Ovary (tissue), 9 donors: Measurements from ENCODE around the gene ICOSLG. TPM values are rescaled to one million over a fixed set of nuclear protein-coding genes. Genes with fewer than 3 reads are reported as not detected.
"Not testable (repeated sequence)": the region's sequence is repeated elsewhere in the genome, so short reads cannot be mapped to it uniquely, and the experiment has no call there.

ENCODE experiments used
- DNase-seq, 5 donors: peaks; one replicate each; pipeline ENCODE4 v3.0.0-alpha.2; 2019 to 2020
- H3K27ac ChIP-seq, 2 donors: fragments of 200-600 bp; one replicate each; pipeline versions ENCODE4 v1.5.1 to v1.8.0; 2019 to 2022
- H3K27me3 ChIP-seq: fragments of 200-600 bp; one replicate; pipeline ENCODE4 v1.8.0; 2022
- H3K36me3 ChIP-seq: fragments of 200-600 bp; sonication (generic); one replicate; pipeline ENCODE4 v1.5.1; 2019
- H3K4me1 ChIP-seq: one replicate; pipeline ENCODE4 v1.8.1; 2013; ENCODE audit warnings: mild to moderate bottlenecking, moderate library complexity; ENCODE audit not compliant: insufficient read depth
- H3K4me3 ChIP-seq: fragments of 200-600 bp; sonication (generic); one replicate; pipeline ENCODE4 v1.5.1; 2017
- H3K9me3 ChIP-seq, 2 donors: fragments of 200-600 bp in 1 of 2; sonication (generic) in 1 of 2; one replicate each; pipeline versions ENCODE4 v1.5.1 to v1.8.1; 2013 to 2019; ENCODE audit warnings: mild to moderate bottlenecking in 1 of 2, moderate library complexity in 1 of 2
- WGBS, 3 donors: extraction: QIAGEN DNeasy Blood & Tissue Kit in 1 of 3; methylation state at CpG; one replicate each; pipeline versions ENCODE4 v1.1.5 to v1.1.7; 2013 to 2017; 5-methylcytosine and 5-hydroxymethylcytosine counted together
- intact Hi-C, 4 donors: fragments of 100-400 bp; cut with DNase I; formaldehyde crosslinking; loops; one replicate each; pipeline versions ENCODE4 v1.11.0 to v1.15.1; 2022 to 2023
- polyA plus RNA-seq, 2 donors: library from polyadenylated mRNA; stranded (reverse); fragments of 200-250 nt in 1 of 2; fragments of 350-450 nt in 1 of 2; fragmentation: Illumina TruSeq in 1 of 2; extraction: RNeasy Lipid Tissue Mini Kit (QIAGEN cat#74804) in 1 of 2; gene quantifications; one replicate each; pipeline ENCODE4 v1.2.3, GENCODE V29; 2013 to 2014
- total RNA-seq, 7 donors: library from RNA; depleted of rRNA in 2 of 7; stranded (reverse); fragments of >200 nt in 2 of 7; fragmentation: NEBNext Ultra II Directional in 3 of 7; extraction: Animal tissue kit (Norgen Biotek cat#: 25700) in 3 of 7; gene quantifications; one replicate each; pipeline versions ENCODE4 v1.1.0 to v1.2.4, GENCODE V29; 2016 to 2023
- donor health status: DM: no; HTN: no; CAD: no; lungs with moderate emphysema.
- donor health status: DM: no; HTN: no; CAD: no.
- donor health status: Bipolar disorder and iron deficiency.
- donor health status: DM: yes; HTN: yes; CAD: no.
- donor health status: DM: no; HTN: no; CAD: no.
- donor health status: DM: yes; HTN: yes; CAD: no.

ICOSLG gene
- total and polyA plus RNA-seq, 9 donors, result 0.42 to 7.7 (median 0.81) TPM

- WGBS, 3 donors, result no CpG with 5 or more reads among the region's 15 CpGs
- intact Hi-C loops, H3K27me3 ChIP-seq, H3K27ac ChIP-seq, H3K4me3 ChIP-seq, H3K4me1 ChIP-seq, DNase-seq, H3K36me3 ChIP-seq, H3K9me3 ChIP-seq: not testable (repeated sequence)
Observed at GRCh38 chr21:44243980-44244379, 3.2 kb upstream of the ICOSLG start.

GRCh38 chr21:44241281-44241680 is 538 bp upstream of the ICOSLG start:
- intact Hi-C loops, DNase-seq, H3K36me3 ChIP-seq: not testable (repeated sequence)

GRCh38 chr21:44240353-44240752 is 390 bp downstream of the ICOSLG start:
- H3K36me3 ChIP-seq, intact Hi-C loops, H3K9me3 ChIP-seq, H3K4me1 ChIP-seq, DNase-seq, H3K27ac ChIP-seq, H3K4me3 ChIP-seq, H3K27me3 ChIP-seq: not testable (repeated sequence)
- no CpG with 5 or more reads among the region's 46 CpGs for WGBS, 3 donors

More at GRCh38 chr21:44241281-44241680, 538 bp upstream of the ICOSLG start:
- no CpG with 5 or more reads among the region's 27 CpGs for WGBS, 3 donors
- H3K27me3 ChIP-seq, H3K9me3 ChIP-seq, H3K4me3 ChIP-seq, H3K27ac ChIP-seq, H3K4me1 ChIP-seq: not testable (repeated sequence)

- H3K9me3 ChIP-seq, H3K4me3 ChIP-seq, H3K36me3 ChIP-seq, H3K27me3 ChIP-seq, intact Hi-C loops, DNase-seq, H3K27ac ChIP-seq, H3K4me1 ChIP-seq: not testable (repeated sequence)
- WGBS, 3 donors, result 83 to 100% (median 87%) methylated on average over 2 to 22 of the region's 22 CpGs
Observed at GRCh38 chr21:44229561-44229960, 11.2 kb downstream of the ICOSLG start.

- H3K27ac ChIP-seq, H3K27me3 ChIP-seq, H3K4me3 ChIP-seq, intact Hi-C loops, H3K36me3 ChIP-seq, H3K9me3 ChIP-seq, H3K4me1 ChIP-seq, DNase-seq: not testable (repeated sequence)
- no CpG with 5 or more reads among the region's 13 CpGs for WGBS, 3 donors
Observed at GRCh38 chr21:44228109-44228508, 12.6 kb downstream of the ICOSLG start.

- DNase-seq, H3K27me3 ChIP-seq, H3K4me3 ChIP-seq, H3K36me3 ChIP-seq, H3K27ac ChIP-seq, intact Hi-C loops, H3K4me1 ChIP-seq, H3K9me3 ChIP-seq: not testable (repeated sequence)
- 92 to 100% methylated on average over 3 to 5 of the region's 9 CpGs; no CpG with 5 or more reads in 1 of the 3 donors for WGBS, 3 donors
Observed at GRCh38 chr21:44227614-44228013, 13.1 kb downstream of the ICOSLG start.

- H3K4me3 ChIP-seq, DNase-seq, H3K4me1 ChIP-seq, H3K36me3 ChIP-seq, H3K9me3 ChIP-seq, H3K27me3 ChIP-seq, H3K27ac ChIP-seq, intact Hi-C loops: not testable (repeated sequence)
- no CpG with 5 or more reads among the region's 6 CpGs for WGBS, 3 donors
Observed at GRCh38 chr21:44225605-44226004, 15.1 kb downstream of the ICOSLG start.

GRCh38 chr21:44223334-44223733 is 17.4 kb downstream of the ICOSLG start:
- H3K27ac ChIP-seq, H3K4me1 ChIP-seq, H3K4me3 ChIP-seq, H3K9me3 ChIP-seq, intact Hi-C loops, H3K36me3 ChIP-seq, H3K27me3 ChIP-seq, DNase-seq: not testable (repeated sequence)
- no CpG with 5 or more reads among the region's 5 CpGs for WGBS, 3 donors

- H3K36me3 ChIP-seq, H3K27me3 ChIP-seq, intact Hi-C loops, DNase-seq, H3K27ac ChIP-seq, H3K4me3 ChIP-seq, H3K4me1 ChIP-seq, H3K9me3 ChIP-seq: not testable (repeated sequence)
- WGBS, 3 donors, result no CpG with 5 or more reads among the region's 18 CpGs
Observed at GRCh38 chr21:44220674-44221073, 20.1 kb downstream of the ICOSLG start.

- H3K4me3 ChIP-seq, DNase-seq, H3K9me3 ChIP-seq, H3K36me3 ChIP-seq, H3K27me3 ChIP-seq, H3K4me1 ChIP-seq, H3K27ac ChIP-seq, intact Hi-C loops: not testable (repeated sequence)
- no CpG with 5 or more reads among the region's 8 CpGs for whole genome bisulfite sequencing, 3 donors
Observed at GRCh38 chr21:44218461-44218860, 22.3 kb downstream of the ICOSLG start.

GRCh38 chr21:44211978-44212377 is 28.8 kb downstream of the ICOSLG start:
- DNase-seq, H3K27me3 ChIP-seq, H3K9me3 ChIP-seq, H3K4me1 ChIP-seq, H3K27ac ChIP-seq, H3K36me3 ChIP-seq, intact Hi-C loops, H3K4me3 ChIP-seq: not testable (repeated sequence)
- WGBS, 3 donors, result 100% methylated on average over 2 of the region's 2 CpGs; no CpG with 5 or more reads in 1 of the 3 donors

- H3K27me3 ChIP-seq, H3K27ac ChIP-seq, H3K4me3 ChIP-seq, H3K36me3 ChIP-seq, DNase-seq, intact Hi-C loops, H3K9me3 ChIP-seq, H3K4me1 ChIP-seq: not testable (repeated sequence)
- 100% methylated on average over 2 of the region's 3 CpGs; no CpG with 5 or more reads in 1 of the 3 donors for WGBS, 3 donors
Observed at GRCh38 chr21:44211574-44211973, 29.2 kb downstream of the ICOSLG start.
